Measurements from ENCODE around the gene COQ5. TPM values are rescaled to one million over a fixed set of nuclear protein-coding genes. Genes with fewer than 3 reads are reported as not detected.

The COQ5 gene
- total RNA-seq, 1 experiment from 2014 or later, result 41.2 TPM

DNA sequence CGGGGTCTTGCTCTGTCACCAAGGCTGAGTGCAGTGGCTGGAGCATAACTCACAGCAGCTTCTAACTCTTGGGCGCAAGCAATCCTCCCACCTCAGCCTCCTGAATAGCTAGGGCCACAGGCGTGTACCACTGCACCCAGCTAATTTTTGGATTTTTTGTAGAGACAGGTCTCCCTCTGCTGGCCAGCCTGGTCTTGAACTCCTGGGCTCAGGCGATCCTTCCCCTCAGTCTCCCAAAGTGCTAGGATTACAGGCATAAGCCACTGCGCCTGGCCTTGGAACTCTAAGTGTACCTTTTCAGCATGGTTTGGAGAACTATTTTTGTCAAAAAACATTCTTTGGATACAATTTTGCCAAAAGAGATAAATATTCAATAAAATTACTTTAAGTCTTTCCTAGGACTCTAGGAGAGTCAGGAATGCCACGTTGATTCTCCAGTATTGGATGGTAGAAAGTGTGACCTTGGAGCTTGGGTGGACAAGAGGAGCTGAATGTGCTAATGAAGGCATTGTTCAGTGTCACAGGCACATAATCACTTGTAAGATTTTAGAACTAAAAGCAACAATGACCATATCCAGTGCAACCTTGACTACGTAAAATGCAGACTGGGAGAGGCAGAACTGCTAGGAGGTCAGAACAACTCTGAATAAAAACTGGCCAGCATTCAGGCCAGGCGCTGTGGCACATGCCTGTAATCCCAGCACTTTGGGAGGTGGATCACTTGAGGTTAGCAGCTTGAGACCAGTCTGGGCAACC, 62.2 kb downstream of the COQ5 start:
- H3K4me3 ChIP-seq (ENCODE audit: low read length), result no peak overlapping the region
- ChIA-PET POLR2A (ENCODE audit: unreplicated experiment) (no interaction called here), CTCF (interaction anchor here (0.5 to 0.9 kb wide), 6 partner anchors 11 to 150 kb away, joined by 3 to 7 read pairs (median 4); partner anchors contain the start of gene COX6A1)
- no peak for TF ChIP-seq EZH2 (IDR thresholded peaks at IDR 0.05; ENCODE audit: low read length, unreplicated experiment)
- TF ChIP-seq, protein P1, sequence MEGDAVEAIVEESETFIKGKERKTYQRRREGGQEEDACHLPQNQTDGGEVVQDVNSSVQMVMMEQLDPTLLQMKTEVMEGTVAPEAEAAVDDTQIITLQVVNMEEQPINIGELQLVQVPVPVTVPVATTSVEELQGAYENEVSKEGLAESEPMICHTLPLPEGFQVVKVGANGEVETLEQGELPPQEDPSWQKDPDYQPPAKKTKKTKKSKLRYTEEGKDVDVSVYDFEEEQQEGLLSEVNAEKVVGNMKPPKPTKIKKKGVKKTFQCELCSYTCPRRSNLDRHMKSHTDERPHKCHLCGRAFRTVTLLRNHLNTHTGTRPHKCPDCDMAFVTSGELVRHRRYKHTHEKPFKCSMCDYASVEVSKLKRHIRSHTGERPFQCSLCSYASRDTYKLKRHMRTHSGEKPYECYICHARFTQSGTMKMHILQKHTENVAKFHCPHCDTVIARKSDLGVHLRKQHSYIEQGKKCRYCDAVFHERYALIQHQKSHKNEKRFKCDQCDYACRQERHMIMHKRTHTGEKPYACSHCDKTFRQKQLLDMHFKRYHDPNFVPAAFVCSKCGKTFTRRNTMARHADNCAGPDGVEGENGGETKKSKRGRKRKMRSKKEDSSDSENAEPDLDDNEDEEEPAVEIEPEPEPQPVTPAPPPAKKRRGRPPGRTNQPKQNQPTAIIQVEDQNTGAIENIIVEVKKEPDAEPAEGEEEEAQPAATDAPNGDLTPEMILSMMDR (conservative IDR thresholded peaks at IDR 0.05; ENCODE audit: low read depth, low read length), result peak; percentile 82
- peak; percentile 40 for ATAC-seq
- intact Hi-C loops (cut with micrococcal nuclease), result loop anchor here (1.0 kb wide), 1 partner anchor 110 kb away; no protein-coding TSS in a partner anchor
- no peaks in the 10 kb centered on the region for H3K27me3 ChIP-seq (ENCODE audit: low read length)
- DNase-seq, result peak; percentile 71
- H3K9ac ChIP-seq (ENCODE audit: low read length), result no peak overlapping the region
- no peaks in the 10 kb centered on the region for H3K9me3 ChIP-seq (ENCODE audit: low read length)
- no peak overlapping the region for H3K27ac ChIP-seq (ENCODE audit: low read length)
- H4K20me1 ChIP-seq (ENCODE audit: low read length), result peaks cover 54% of the 10 kb centered on the region
- no peaks in the 10 kb centered on the region for H3K9me2 ChIP-seq (replicated peaks; ENCODE audit: low read length)
- no peak overlapping the region for H2AFZ ChIP-seq (ENCODE audit: low read length)
- no peaks in the 10 kb centered on the region for H3F3A ChIP-seq (ENCODE audit: low read length, unreplicated experiment)
- peaks cover 13% of the 10 kb centered on the region; the same call in 1 of the 2 replicates for H3K4me1 ChIP-seq (ENCODE audit: insufficient read depth, low read length)
- peaks cover 84% of the 10 kb centered on the region for H3K79me2 ChIP-seq (ENCODE audit: low read length)
- BruUV-seq (replicated peaks), result no TSS peak
- H3K36me3 ChIP-seq (ENCODE audit: low read depth, low read length), result peaks cover 44% of the 10 kb centered on the region
- H3K4me2 ChIP-seq (ENCODE audit: low read length), result peak overlapping the region; percentile 20

DNA sequence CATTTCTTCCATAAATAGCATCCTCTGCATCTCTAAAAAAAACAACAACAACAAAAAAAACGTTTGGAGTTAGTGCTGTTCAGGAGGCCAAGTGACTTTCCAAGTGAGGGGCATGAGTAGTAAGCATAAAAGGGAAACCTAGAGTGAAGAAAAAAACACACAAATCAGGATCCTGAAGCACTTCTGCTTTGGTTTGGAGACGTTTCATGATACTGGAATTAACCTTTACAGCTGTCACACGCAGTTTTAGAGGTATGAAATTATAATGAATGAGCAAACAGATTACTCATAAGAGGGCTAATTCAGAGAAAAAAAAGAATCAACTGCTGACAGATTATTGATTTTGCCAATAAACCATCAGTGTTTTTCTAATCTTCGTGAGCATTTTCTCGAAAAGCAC, 63.2 kb downstream of the COQ5 start:
- Histone ChIP-seq H4K20me1 (ENCODE audit: low read length) (peaks cover 54% of the 10 kb centered on the region), H3F3A (ENCODE audit: low read length, unreplicated experiment) (no peaks in the 10 kb centered on the region), H3K4me1 (ENCODE audit: insufficient read depth, low read length) (peaks cover 8% of the 10 kb centered on the region; the same call in 1 of the 2 replicates), H3K9ac (ENCODE audit: low read length) (no peak overlapping the region), H3K9me3 (ENCODE audit: low read length) (no peaks in the 10 kb centered on the region), H3K27ac (ENCODE audit: low read length) (no peak overlapping the region), H3K27me3 (ENCODE audit: low read length) (no peaks in the 10 kb centered on the region), H3K9me2 (replicated peaks; ENCODE audit: low read length) (no peaks in the 10 kb centered on the region), H3K79me2 (ENCODE audit: low read length) (peaks cover 78% of the 10 kb centered on the region), H3K4me3 (ENCODE audit: low read length) (no peak overlapping the region), H2AFZ (ENCODE audit: low read length) (no peak overlapping the region), H3K36me3 (ENCODE audit: low read depth, low read length) (peaks cover 51% of the 10 kb centered on the region), H3K4me2 (ENCODE audit: low read length) (no peak overlapping the region)
- TF ChIP-seq, protein P1 (conservative IDR thresholded peaks at IDR 0.05; ENCODE audit: low read depth, low read length), result no peak
- TF ChIP-seq EZH2 (IDR thresholded peaks at IDR 0.05; ENCODE audit: low read length, unreplicated experiment), result no peak
- no peak for TF ChIP-seq EZH2phosphoT487 (IDR thresholded peaks at IDR 0.05; ENCODE audit: borderline replicate concordance, low read length)
- intact Hi-C loops (cut with micrococcal nuclease), result loop anchor here (1.0 kb wide), 1 partner anchor 109 kb away; no protein-coding TSS in a partner anchor
- no TSS peak for BruUV-seq (replicated peaks)
- DNase-seq (no peak), ATAC-seq (no peak)
- CTCF ChIA-PET, result interaction anchor here (0.5 kb wide), 1 partner anchor 11 kb away, joined by 3 read pairs; no protein-coding TSS in a partner anchor
- POLR2A ChIA-PET (ENCODE audit: unreplicated experiment), result interaction anchor here (0.5 kb wide), 1 partner anchor 9 kb away, joined by 4 read pairs; no protein-coding TSS in a partner anchor

DNA sequence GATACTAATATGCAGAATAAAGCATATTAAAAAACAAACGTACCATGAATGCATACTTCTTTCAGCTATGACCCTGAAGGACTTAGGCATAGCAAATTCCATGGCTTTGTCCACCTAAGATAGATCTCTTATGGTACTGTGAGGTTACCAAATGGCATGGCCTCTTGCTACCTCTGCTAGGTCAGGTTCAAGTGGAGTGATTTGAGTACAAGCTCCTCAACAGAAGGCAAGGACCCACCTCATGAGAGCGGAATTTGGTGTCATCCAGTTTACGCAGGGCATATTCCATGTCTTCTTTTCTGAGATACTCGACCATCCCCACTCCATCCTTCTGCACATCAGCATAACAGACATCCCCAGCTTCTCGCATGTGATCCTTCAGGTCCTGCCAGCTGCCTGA, 65.2 kb downstream of the COQ5 start:
- no peak for DNase-seq
- H3K79me2 ChIP-seq (ENCODE audit: low read length), result peaks cover 59% of the 10 kb centered on the region

More for the DNA sequence above, 65.2 kb downstream of the COQ5 start:
- BruUV-seq (replicated peaks), result no TSS peak
- H3K9me3 ChIP-seq (ENCODE audit: low read length), result no peaks in the 10 kb centered on the region
- ATAC-seq, result no peak
- TF ChIP-seq, protein P1 (conservative IDR thresholded peaks at IDR 0.05; ENCODE audit: low read depth, low read length), result no peak
- no peak for TF ChIP-seq EZH2 (IDR thresholded peaks at IDR 0.05; ENCODE audit: low read length, unreplicated experiment)
- POLR2A ChIA-PET (ENCODE audit: unreplicated experiment), result no interaction called here
- no peak overlapping the region for H2AFZ ChIP-seq (ENCODE audit: low read length)
- no peak overlapping the region for H3K9ac ChIP-seq (ENCODE audit: low read length)
- H3K4me2 ChIP-seq (ENCODE audit: low read length), result no peak overlapping the region
- no peak overlapping the region for H3K27ac ChIP-seq (ENCODE audit: low read length)
- CTCF ChIA-PET, result no interaction called here
- H3K9me2 ChIP-seq (replicated peaks; ENCODE audit: low read length), result no peaks in the 10 kb centered on the region
- peaks cover 4% of the 10 kb centered on the region; the same call in 1 of the 2 replicates for H3K4me1 ChIP-seq (ENCODE audit: insufficient read depth, low read length)
- H3K27me3 ChIP-seq (ENCODE audit: low read length), result no peaks in the 10 kb centered on the region
- peaks cover 59% of the 10 kb centered on the region for H4K20me1 ChIP-seq (ENCODE audit: low read length)
- no peak overlapping the region for H3K4me3 ChIP-seq (ENCODE audit: low read length)
- no peaks in the 10 kb centered on the region for H3F3A ChIP-seq (ENCODE audit: low read length, unreplicated experiment)
- peaks cover 65% of the 10 kb centered on the region for H3K36me3 ChIP-seq (ENCODE audit: low read depth, low read length)
- intact Hi-C loops (cut with micrococcal nuclease), result no loop called here

Data from PC-3 (cell line).